Stimulated activated CD8-positive, alpha-beta memory T cell treated with anti-CD3 and anti-CD28 coated beads, Interleukin-4, amount 100 ng/mL, for 24 hours (primary cell): ENCODE results near the gene XRCC5.

Experiments used
- DNase-seq: peaks from one replicate; pipeline ENCODE4 v3.0.0-alpha.2; 2020; ENCODE audit warnings: low read depth

Gene XRCC5

DNA sequence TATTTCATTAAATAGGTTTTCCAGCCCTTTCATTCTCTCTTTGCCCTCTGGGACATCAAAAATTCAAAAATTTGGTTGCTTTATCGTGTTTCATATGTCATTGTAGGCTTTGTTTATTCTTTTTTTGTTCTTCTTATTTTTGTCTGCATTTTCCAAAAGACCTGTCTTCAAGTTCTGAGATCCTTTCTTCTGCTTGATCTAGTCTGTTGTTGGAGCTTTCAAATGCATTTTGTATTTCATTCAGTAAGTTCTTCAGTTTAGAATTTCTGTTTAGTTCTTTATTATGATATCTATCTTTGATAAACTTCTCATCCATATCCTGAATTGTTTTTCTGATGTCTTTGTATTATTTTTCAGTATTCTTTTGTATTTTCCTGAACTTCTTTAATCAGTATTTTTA lies 123.6 kb downstream of the XRCC5 start:
- no peak for DNase-seq

DNA sequence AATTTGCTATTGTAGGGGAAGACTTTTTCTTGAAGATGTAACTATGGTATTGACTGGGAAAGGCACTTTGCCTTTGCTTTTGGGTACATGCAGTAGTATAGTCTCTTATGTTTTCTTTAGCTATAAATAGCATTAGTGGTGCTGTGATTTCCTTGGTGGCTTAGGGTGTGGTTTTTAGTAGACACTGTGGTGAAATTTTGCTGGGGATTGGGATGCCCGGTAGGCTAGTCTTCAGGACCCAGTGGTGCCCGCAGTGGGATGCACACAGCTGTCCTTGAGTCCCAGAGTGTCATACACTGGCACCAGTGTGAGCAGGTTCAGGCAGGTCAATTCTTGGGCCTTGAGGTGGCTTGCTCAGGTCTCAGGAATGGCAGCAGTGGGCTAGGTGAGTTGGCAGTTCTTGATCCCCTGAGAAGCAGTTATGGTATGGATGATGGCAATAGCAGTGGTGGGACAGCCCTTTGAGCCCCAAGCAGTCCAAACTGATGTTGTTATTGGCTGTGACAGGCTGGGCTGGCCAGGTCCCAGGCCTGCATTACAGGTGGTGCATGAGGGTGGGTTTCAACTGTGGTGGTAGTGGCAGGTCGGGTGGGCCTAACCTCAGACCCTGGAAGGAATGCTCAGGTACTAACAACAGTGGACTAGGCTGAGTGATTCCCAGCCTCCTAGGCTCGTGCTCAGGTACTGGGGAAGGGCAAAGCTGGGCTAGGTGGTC lies 124.3 kb downstream of the XRCC5 start:
- DNase-seq, result no peak

DNA sequence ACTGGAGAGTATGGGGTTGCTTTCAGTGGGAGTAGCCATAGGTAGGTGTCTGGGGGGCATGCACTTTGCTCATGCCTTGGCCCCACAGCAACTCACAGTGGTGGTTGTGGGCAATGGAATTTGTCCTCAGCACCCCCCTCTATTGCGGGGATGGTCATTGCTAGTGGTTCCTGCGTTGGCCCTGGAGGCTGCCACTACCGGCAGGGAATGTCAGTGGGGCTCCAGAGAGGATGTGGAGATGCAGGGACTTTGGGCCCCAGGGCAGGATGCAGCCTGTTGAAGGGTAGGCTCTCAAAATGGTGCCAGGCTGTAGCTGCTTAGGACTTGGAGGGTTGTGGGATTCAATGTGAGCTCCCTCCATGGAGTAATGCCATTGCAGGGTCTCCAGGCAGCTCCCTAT lies 125.0 kb downstream of the XRCC5 start:
- no peak for DNase-seq

DNA sequence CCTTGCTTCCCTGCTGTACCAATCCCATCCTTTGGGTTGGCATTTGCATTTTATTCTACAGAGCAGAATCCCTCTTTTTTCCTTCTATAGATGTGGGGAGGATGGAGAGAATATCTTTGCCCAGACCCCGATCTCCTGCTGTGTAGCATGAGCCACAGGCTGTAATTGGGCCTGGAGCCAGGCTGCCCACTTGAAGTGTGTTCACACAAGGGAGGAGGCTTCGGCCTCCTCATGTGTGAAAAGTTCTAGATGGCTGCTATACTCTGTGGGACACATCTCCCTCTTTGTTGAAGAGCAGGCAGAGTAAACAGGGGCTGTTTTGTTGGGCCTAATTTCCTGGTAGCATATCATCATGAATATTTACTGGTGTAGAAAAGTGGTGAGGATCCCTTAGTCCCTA lies 126.3 kb downstream of the XRCC5 start:
- no peak for DNase-seq

DNA sequence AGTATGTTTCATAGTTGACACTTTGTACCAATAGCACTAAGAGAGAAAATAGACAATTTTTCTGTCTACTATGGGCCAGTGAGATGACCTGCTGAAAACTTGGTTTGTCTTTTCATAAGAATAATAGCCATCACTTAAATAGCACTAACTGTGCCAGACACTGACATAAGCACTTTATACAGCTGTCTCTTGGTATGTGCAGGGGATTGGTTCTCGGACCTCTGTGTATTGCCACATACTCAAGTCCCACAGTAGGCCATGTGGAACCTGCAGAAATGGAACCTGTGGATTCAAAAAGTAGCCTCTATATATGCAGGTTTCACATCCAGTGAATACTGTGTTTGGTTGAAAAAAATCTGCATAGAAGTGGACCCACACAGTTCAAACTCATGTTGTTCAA lies 126.7 kb downstream of the XRCC5 start:
- DNase-seq, result no peak

DNA sequence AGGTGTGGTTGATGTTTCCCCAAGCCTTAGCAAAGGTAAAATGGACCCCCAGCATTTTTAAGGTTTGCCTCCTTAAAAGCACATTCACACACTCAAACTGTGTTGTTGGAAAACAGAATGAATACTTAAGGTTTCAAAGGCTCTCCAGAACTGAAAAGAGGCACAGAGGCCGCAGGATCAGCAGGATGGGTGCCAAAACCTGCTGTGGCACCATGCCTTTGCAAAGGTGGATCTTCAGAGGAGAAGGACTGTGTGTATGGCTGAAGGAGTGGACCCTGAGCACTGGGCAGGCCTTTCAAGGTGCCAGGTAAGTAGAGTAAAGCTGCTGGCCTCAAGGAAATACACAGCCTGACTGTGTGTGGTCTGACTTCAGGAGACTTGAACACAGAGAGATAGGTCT lies 127.3 kb downstream of the XRCC5 start:
- no peak for DNase-seq

DNA sequence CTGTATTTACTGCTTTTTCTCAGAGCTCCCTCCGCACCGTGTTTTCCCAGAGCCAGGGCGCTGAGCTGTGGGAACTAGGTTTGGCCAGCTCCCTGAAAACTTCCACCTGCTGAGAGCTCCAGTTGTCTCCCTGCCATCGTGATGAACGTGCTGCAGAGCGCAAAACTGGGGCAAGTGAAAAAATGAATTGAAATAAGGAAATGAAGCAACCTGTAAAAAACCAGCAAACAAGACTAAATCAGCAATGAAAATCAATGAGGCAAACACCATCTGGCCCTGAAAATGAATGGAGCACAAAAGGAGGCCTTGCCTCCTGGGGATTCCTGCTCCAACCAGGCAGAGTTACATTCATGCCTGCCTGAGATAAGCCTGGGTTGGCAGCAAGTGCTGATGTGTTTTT lies 133.2 kb downstream of the XRCC5 start:
- no peak for DNase-seq

DNA sequence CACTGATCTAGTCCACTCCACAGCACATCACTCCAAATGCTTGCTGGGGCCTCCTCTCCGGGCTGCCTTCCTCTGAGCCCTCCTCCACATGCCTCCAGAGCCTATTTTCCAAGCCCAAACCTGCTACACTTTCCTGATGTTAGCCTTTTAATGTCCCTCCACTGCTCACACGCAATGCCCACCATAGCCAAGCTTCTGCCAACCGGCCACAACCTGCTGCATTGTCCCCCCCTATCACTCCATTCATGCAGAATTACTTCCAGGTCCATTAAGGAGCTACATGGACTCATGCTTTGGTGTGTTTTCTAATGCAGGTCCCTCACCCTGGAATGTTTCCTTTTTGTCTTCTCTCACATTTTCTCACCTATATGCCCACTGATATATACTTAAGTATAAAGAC lies 133.9 kb downstream of the XRCC5 start:
- DNase-seq, result no peak

DNA sequence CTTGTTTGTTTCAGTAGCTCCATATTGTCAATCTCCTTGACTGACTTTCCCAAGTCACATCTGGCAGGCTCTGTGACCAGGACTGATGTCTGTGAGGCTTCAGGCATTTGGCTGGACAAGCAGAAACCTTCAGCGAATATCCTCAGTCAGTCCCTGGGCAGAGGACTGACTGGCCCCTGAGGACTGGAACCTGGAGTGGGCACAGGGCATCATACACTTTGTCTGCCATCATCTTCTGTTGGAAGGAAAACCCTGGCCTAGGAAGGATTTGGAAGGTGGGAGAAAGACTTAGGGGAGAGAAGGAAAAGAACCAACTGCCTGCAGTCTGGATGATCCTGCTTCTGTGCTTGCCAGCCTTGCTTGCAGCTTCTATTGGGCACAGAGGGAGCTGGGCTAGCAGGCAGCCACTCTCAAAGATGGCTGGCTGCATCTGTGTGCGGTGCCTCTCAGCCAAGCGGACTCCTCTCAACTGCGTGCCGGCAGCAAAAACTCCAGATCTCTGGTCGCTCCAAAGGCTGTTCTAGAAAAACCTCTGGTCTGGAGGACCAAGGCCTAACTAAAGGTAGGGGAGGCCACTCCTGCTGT lies 136.3 kb downstream of the XRCC5 start:
- no peak for DNase-seq

DNA sequence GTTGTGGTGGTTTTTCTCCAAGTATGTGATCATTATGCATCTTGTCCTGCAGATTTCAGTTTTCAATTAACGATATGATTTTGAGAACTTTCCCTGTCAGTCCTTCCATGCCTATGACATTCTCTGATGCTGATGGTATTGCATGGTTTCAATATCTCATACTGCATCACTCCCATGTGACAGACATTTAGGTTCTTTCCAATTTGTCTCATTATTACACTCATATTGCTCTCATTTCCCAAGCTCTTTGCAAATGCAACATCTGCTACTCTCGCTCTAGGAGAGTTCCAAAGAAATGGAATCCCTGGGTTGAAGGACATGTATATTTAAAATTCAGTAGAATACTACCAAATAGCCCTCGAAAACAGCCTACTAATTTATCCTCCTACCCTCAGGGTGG lies 137.6 kb downstream of the XRCC5 start:
- no peak for DNase-seq
